Neural crest cell (in vitro differentiated cells): ENCODE results near the gene HOXA4. TPM values are rescaled to one million over a fixed set of nuclear protein-coding genes. Genes with fewer than 3 reads are reported as not detected.
A peak's percentile ranks its signal among the peaks of the same experiment; 100 is the strongest.

Experiments
- DNase-seq: peaks from one replicate; pipeline ENCODE4 v3.0.0; 2021; ENCODE audit warnings: low read depth, mixed read lengths, low spot score
- H3K27ac Mint-ChIP-seq: one replicate; pipeline ENCODE4 v1.8.0; 2021; ENCODE audit warnings: mild to moderate bottlenecking, mixed read lengths; ENCODE audit not compliant: unreplicated experiment
- H3K27me3 Mint-ChIP-seq: 2 replicates; pipeline ENCODE4 v1.8.0; 2021; ENCODE audit warnings: low read depth, mild to moderate bottlenecking, mixed read lengths
- H3K36me3 Mint-ChIP-seq: 2 replicates; pipeline ENCODE4 v1.8.0; 2021; ENCODE audit warnings: low read depth, mild to moderate bottlenecking, mixed read lengths
- H3K4me1 Mint-ChIP-seq: 2 replicates; pipeline ENCODE4 v1.8.0; 2021; ENCODE audit warnings: mixed read lengths
- H3K4me3 Mint-ChIP-seq: one replicate; pipeline ENCODE4 v1.8.0; 2021; ENCODE audit warnings: mild to moderate bottlenecking, mixed read lengths
- H3K9me3 Mint-ChIP-seq: 2 replicates; pipeline ENCODE4 v1.8.0; 2021; ENCODE audit warnings: mixed read lengths
- total RNA-seq: library from RNA; stranded (reverse); gene quantifications from 2 replicates; pipeline ENCODE4 v1.2.1, GENCODE V29; 2021
- TF ChIP-seq, protein P1 (sequence below): fragments of 200-600 bp; sonication (generic); conservative IDR thresholded peaks from 2 replicates; pipeline ENCODE4 v1.5.0; 2021; ENCODE audit warnings: antibody characterized with exemption, mild to moderate bottlenecking

Gene HOXA4
- total RNA-seq, 1 donor from 2014 or later, result 0.68 TPM

DNA sequence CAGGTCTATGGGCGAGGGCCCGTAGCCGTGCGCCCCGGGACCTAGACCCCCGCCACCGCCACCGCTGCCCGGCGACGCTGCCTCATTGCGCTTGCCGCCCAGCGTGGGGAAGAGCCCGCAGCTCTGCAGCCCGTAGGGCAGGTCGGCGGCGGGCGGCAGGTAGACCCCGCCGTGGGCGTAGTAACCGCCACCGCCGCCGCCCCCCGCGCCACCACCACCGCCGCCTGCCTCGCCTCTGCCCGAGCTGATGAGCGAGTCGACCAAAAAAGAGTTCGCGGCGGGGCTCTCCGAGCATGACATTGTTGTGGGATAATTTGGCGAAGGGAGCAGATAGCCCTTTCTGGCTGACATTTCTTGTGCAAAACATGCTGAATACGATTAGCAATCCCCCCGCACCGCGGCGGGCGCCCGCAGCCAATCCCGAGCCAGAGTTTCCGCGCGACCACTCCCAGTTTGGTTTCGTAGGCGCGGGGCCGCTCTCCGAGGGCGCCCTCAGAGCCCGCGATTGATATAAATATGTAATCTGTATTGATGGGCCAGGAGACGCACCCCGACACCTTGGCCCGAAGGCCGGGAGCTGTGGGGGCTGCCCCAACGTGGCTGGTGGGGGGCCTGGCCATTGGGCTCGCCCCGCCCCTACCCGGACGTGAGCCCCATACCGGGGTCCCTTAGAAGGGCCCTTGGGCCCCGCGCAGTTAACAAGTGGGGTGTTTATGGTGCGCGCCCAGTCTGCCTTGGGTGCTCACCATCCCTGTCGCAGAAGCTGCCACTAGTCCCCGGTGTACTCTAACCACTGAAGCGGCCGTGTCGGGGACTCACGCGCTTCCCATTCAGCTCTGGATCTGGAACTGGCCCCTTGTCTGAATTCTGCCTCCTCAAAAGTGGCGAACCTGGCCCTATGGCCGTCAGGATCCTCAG, 43.7 kb upstream of the HOXA4 start, which contains the start of gene HOXA10:
HOXA10 (minus strand) TSS at position 365 of the 918 bp plus-strand sequence; CDS start at position 351, 14 bp downstream.
- H3K36me3 Mint-ChIP-seq, result peaks cover 5% of the 10 kb centered on the region
- TF ChIP-seq, protein P1, sequence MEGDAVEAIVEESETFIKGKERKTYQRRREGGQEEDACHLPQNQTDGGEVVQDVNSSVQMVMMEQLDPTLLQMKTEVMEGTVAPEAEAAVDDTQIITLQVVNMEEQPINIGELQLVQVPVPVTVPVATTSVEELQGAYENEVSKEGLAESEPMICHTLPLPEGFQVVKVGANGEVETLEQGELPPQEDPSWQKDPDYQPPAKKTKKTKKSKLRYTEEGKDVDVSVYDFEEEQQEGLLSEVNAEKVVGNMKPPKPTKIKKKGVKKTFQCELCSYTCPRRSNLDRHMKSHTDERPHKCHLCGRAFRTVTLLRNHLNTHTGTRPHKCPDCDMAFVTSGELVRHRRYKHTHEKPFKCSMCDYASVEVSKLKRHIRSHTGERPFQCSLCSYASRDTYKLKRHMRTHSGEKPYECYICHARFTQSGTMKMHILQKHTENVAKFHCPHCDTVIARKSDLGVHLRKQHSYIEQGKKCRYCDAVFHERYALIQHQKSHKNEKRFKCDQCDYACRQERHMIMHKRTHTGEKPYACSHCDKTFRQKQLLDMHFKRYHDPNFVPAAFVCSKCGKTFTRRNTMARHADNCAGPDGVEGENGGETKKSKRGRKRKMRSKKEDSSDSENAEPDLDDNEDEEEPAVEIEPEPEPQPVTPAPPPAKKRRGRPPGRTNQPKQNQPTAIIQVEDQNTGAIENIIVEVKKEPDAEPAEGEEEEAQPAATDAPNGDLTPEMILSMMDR, result no peak
- peaks cover 8% of the 10 kb centered on the region for H3K4me1 Mint-ChIP-seq
- peaks cover 93% of the 10 kb centered on the region for H3K27me3 Mint-ChIP-seq
- no peak for DNase-seq
- peak within 1 kb of the TSS; percentile 72 for H3K4me3 Mint-ChIP-seq
- H3K9me3 Mint-ChIP-seq, result no peaks in the 10 kb centered on the region
- no peak within 1 kb of the TSS for H3K27ac Mint-ChIP-seq

DNA sequence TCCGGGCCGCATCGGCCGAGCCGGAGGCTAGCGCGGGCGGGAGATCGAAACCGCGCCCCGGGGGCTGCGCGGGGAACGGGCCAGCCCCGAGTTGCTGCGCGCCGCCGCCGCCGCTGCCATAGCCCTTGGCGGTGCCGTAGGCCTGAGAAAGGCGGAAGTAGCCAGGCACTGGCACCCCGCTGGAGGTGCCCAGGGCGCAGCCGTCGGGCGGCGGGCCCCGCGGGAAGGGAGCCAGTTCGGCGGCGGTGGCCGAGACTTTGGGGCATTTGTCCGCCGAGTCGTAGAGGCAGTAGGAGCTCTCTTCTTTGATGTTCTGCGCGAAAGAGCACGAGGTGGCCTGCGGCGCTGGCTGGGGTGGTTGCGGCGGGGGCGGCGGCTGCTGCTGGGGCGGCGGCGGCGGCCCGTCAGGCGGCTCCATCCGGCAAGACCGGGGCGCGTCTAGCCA, 43.0 kb upstream of the HOXA4 start:
- no peaks in the 10 kb centered on the region for H3K9me3 Mint-ChIP-seq
- TF ChIP-seq, protein P1, result no peak
- peaks cover 11% of the 10 kb centered on the region for H3K4me1 Mint-ChIP-seq
- peaks cover 93% of the 10 kb centered on the region for H3K27me3 Mint-ChIP-seq
- peaks cover 5% of the 10 kb centered on the region for H3K36me3 Mint-ChIP-seq
- H3K27ac Mint-ChIP-seq, result no peak overlapping the region
- DNase-seq, result no peak
- no peak overlapping the region for H3K4me3 Mint-ChIP-seq

DNA sequence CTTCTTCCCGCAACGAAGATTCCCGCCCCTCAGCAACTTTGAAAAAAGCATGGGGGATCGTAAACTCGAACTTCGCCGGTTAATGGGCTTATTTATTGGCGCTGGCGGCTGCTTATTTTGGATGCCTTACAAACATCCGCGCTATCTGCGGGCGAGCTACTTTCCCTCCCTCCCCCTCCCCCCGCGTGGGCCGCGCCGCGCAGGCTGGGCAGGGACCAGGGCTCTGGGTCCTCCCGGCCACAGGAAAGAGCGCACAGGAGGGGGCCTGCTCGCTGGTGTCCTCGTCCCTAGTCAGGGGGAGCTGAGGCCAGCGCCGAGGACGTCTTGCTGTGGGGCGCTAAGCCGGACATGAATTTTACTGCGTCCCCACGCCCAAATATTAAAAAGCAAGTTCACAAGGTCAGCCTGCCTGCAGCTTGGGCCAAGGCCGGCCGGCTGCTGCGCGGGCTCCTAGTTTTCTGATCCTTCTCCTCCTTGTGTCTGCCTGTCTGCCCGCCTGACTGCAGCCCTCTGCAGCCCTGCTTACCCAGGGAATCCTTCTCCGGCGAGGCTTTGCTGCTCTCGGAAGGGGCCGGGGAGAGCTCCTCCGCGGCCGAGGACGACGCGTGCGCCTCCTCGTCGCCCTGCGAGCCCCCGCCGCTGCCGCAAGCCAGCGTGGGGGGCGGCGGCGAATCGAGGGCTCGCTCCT, 42.4 kb upstream of the HOXA4 start:
- TF ChIP-seq, protein P1, result no peak
- Mint-ChIP-seq H3K36me3 (peaks cover 5% of the 10 kb centered on the region), H3K4me1 (peaks cover 13% of the 10 kb centered on the region), H3K9me3 (no peaks in the 10 kb centered on the region), H3K27me3 (peaks cover 93% of the 10 kb centered on the region), H3K27ac (no peak overlapping the region), H3K4me3 (no peak overlapping the region)
- no peak for DNase-seq

DNA sequence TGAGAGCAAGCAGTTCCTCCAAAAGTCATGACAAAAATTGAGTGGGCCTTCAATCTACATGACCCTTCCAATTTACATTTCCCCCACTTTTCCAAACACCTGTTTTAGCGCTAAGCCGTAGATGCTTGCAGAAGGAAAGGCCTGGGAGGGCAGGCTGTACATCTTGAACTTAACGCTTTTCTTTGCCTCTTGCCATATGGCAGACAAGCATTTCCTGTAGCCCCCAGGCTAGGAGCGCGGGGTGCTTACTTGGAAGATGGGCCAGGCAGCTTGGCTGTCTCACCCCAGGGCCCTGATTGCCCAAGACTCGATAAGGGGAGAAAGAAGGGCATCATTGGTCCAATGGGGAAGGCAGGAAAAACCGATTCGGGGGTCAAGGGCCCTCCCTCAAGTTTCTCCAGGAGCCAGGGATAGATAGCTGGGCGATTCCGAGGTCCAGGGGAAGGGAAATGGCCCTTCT, 41.8 kb upstream of the HOXA4 start:
- DNase-seq, result no peak
- H3K27ac Mint-ChIP-seq, result no peak overlapping the region
- peaks cover 2% of the 10 kb centered on the region for H3K36me3 Mint-ChIP-seq
- peak overlapping the region; percentile 64 for H3K4me3 Mint-ChIP-seq
- peaks cover 93% of the 10 kb centered on the region for H3K27me3 Mint-ChIP-seq
- peaks cover 13% of the 10 kb centered on the region for H3K4me1 Mint-ChIP-seq
- TF ChIP-seq, protein P1, result no peak
- H3K9me3 Mint-ChIP-seq, result no peaks in the 10 kb centered on the region

DNA sequence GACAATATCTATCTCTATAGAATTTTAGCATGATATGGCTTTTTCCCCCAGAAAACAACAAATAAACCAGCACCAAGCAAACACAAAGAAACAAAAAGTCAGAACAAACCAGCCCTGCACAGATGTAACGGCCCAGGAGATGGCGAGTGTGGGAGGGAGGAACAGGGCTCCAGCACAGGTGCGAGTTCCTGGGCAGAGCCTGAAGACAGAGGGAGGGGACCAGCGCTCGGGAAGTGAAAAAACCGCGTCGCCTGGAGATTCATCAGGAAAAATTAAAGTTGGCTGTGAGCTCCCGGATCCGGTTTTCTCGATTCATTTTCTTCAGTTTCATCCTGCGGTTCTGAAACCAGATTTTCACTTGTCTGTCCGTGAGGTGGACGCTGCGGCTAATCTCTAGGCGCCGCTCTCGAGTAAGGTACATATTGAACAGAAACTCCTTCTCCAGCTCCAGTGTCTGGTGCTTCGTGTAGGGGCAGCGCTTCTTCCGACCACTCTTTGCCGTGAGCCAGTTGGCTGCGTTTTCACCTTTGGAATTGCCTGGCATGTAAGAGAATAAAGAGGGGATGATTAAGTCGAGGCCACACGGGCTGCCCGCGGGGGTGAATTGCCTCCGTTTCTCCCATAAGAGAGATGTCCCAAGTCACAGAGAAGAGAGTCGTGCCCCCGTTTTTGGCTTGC, 41.2 kb upstream of the HOXA4 start:
- Mint-ChIP-seq H3K4me3 (peak overlapping the region; percentile 64), H3K9me3 (no peaks in the 10 kb centered on the region), H3K27ac (no peak overlapping the region), H3K36me3 (peaks cover 2% of the 10 kb centered on the region), H3K27me3 (peaks cover 93% of the 10 kb centered on the region), H3K4me1 (peaks cover 13% of the 10 kb centered on the region)
- DNase-seq, result no peak
- TF ChIP-seq, protein P1, result no peak
